ENCODE measurements around the gene SLC49A3. TPM values are rescaled to one million over a fixed set of nuclear protein-coding genes. Genes with fewer than 3 reads are reported as not detected.
"Not testable (repeated sequence)": the region's sequence is repeated elsewhere in the genome, so short reads cannot be mapped to it uniquely, and the experiment has no call there.

The SLC49A3 gene
- polyA plus RNA-seq, 4 donors = 3.7 to 7.1 (median 5.0) TPM

GRCh38 chr4:668219-668618 is 20.7 kb downstream of the SLC49A3 start:
- not testable (repeated sequence) for DNase-seq (ENCODE audit: low read depth in 4 of 4, low spot score in 2 of 4)

GRCh38 chr4:667545-667925 is 21.4 kb downstream of the SLC49A3 start:
- no peak for DNase-seq (ENCODE audit: low read depth in 4 of 4, low spot score in 2 of 4)

- no peak for DNase-seq (ENCODE audit: low read depth in 4 of 4, low spot score in 2 of 4)
Observed at GRCh38 chr4:666822-667544, 22.0 kb downstream of the SLC49A3 start.

GRCh38 chr4:666436-666810 is 22.5 kb downstream of the SLC49A3 start:
- no peak for DNase-seq (ENCODE audit: low read depth in 4 of 4, low spot score in 2 of 4)

GRCh38 chr4:665751-666435 is 23.1 kb downstream of the SLC49A3 start:
- DNase-seq (ENCODE audit: low read depth in 4 of 4, low spot score in 2 of 4) = no peak

- no peak for DNase-seq (ENCODE audit: low read depth in 4 of 4, low spot score in 2 of 4)
Observed at GRCh38 chr4:665381-665750, 23.6 kb downstream of the SLC49A3 start.

- no peak for DNase-seq (ENCODE audit: low read depth in 4 of 4, low spot score in 2 of 4)
Observed at GRCh38 chr4:664713-665231, 24.2 kb downstream of the SLC49A3 start.

- no peak for DNase-seq (ENCODE audit: low read depth in 4 of 4, low spot score in 2 of 4)
Observed at GRCh38 chr4:663438-664428, 25.2 kb downstream of the SLC49A3 start.

- no peak for DNase-seq (ENCODE audit: low read depth in 4 of 4, low spot score in 2 of 4)
Observed at GRCh38 chr4:663046-663437, 25.9 kb downstream of the SLC49A3 start.

GRCh38 chr4:661881-662761 is 26.8 kb downstream of the SLC49A3 start:
- DNase-seq (ENCODE audit: low read depth in 4 of 4, low spot score in 2 of 4) = no peak

GRCh38 chr4:661231-661630 is 27.7 kb downstream of the SLC49A3 start:
- no peak for DNase-seq (ENCODE audit: low read depth in 4 of 4, low spot score in 2 of 4)

GRCh38 chr4:660401-660800 is 28.6 kb downstream of the SLC49A3 start:
- DNase-seq (ENCODE audit: low read depth in 4 of 4, low spot score in 2 of 4) = no peak

- DNase-seq (ENCODE audit: low read depth in 4 of 4, low spot score in 2 of 4) = no peak
Observed at GRCh38 chr4:659851-660250, 29.1 kb downstream of the SLC49A3 start.

GRCh38 chr4:658681-659667 is 30.0 kb downstream of the SLC49A3 start:
- no peak for DNase-seq (ENCODE audit: low read depth in 4 of 4, low spot score in 2 of 4)

- DNase-seq (ENCODE audit: low read depth in 4 of 4, low spot score in 2 of 4) = no peak
Observed at GRCh38 chr4:657834-658667, 30.9 kb downstream of the SLC49A3 start.

- no peak for DNase-seq (ENCODE audit: low read depth in 4 of 4, low spot score in 2 of 4)
Observed at GRCh38 chr4:657338-657833, 31.6 kb downstream of the SLC49A3 start.

GRCh38 chr4:656436-657337 is 32.3 kb downstream of the SLC49A3 start:
- DNase-seq (ENCODE audit: low read depth in 4 of 4, low spot score in 2 of 4) = no peak
